GM18502 (cell line): ENCODE data around the gene TMCO4.

Experiments
- ATAC-seq: cut with Tn5 transposase; IDR thresholded peaks from one replicate; pipeline ENCODE4 v1.9.1; 2021; ENCODE audit warnings: mild to moderate bottlenecking; ENCODE audit not compliant: unreplicated experiment, poor library complexity

The TMCO4 gene

GRCh38 chr1:19664453-19665185 lies 135.1 kb downstream of the TMCO4 start, which contains the start of gene HTR6:
TSS of gene HTR6 (plus strand) at chr1:19664875. CDS start at chr1:19665754, 879 bp downstream.
- no peak for ATAC-seq

- no peak for ATAC-seq
These were observed 137.4 kb downstream of the TMCO4 start for GRCh38 chr1:19662313-19662712.

- no peak for ATAC-seq
These were observed 137.9 kb downstream of the TMCO4 start for GRCh38 chr1:19661721-19662228.

GRCh38 chr1:19658186-19658585 lies 141.5 kb downstream of the TMCO4 start:
- ATAC-seq: no peak

GRCh38 chr1:19657511-19657910 lies 142.2 kb downstream of the TMCO4 start:
- no peak for ATAC-seq

- no peak for ATAC-seq
These were observed 142.8 kb downstream of the TMCO4 start for GRCh38 chr1:19656780-19657466.

- ATAC-seq: no peak
These were observed 143.5 kb downstream of the TMCO4 start for GRCh38 chr1:19656134-19656779.

- ATAC-seq: no peak
These were observed 144.0 kb downstream of the TMCO4 start for GRCh38 chr1:19655718-19656080.

GRCh38 chr1:19654886-19655717 lies 144.6 kb downstream of the TMCO4 start:
- no peak for ATAC-seq

- ATAC-seq: no peak
These were observed 145.3 kb downstream of the TMCO4 start for GRCh38 chr1:19654386-19654785.

- no peak for ATAC-seq
These were observed 148.5 kb downstream of the TMCO4 start for GRCh38 chr1:19651141-19651737.

- ATAC-seq: no peak
These were observed 149.1 kb downstream of the TMCO4 start for GRCh38 chr1:19650416-19651140.

GRCh38 chr1:19648689-19649088 lies 151.0 kb downstream of the TMCO4 start:
- no peak for ATAC-seq

- ATAC-seq: no peak
These were observed 151.5 kb downstream of the TMCO4 start for GRCh38 chr1:19648239-19648638.

- ATAC-seq: no peak
These were observed 152.1 kb downstream of the TMCO4 start for GRCh38 chr1:19647643-19648042.

GRCh38 chr1:19646377-19647319 lies 153.1 kb downstream of the TMCO4 start:
- ATAC-seq: no peak

GRCh38 chr1:19645411-19646251 lies 154.1 kb downstream of the TMCO4 start:
- no peak for ATAC-seq
